Esophagus muscularis mucosa (tissue), 4 donors: Measurements from ENCODE around the gene PHYKPL.

Experiments
- EP300 ChIP-seq: sonication (generic); formaldehyde crosslinking; IDR thresholded peaks from one replicate; pipeline ENCODE4 v1.6.1; 2017; ENCODE audit warnings: antibody characterized with exemption
- POLR2A ChIP-seq: fragments of 450-650 bp; IDR thresholded peaks from one replicate; pipeline ENCODE4 v1.6.1; 2017; ENCODE audit warnings: antibody characterized with exemption, moderate library complexity, mild to moderate bottlenecking, low read depth
- POLR2AphosphoS5 ChIP-seq, 2 donors: sonication (generic); formaldehyde crosslinking; IDR thresholded peaks; one replicate each; pipeline ENCODE4 v1.6.1; 2017; ENCODE audit warnings: antibody characterized with exemption in 2 of 2
- TF ChIP-seq, protein P1 (sequence below), 3 experiments: fragments of 200-600 bp in 2 of 3; fragments of 450-650 bp in 1 of 3; sonication (generic) in 2 of 3; IDR thresholded peaks; one replicate each; pipeline ENCODE4 v1.5.1; 2017 to 2019; ENCODE audit warnings: antibody characterized with exemption in 3 of 3, mild to moderate bottlenecking in 2 of 3, moderate library complexity in 1 of 3

- TF ChIP-seq, protein P1, sequence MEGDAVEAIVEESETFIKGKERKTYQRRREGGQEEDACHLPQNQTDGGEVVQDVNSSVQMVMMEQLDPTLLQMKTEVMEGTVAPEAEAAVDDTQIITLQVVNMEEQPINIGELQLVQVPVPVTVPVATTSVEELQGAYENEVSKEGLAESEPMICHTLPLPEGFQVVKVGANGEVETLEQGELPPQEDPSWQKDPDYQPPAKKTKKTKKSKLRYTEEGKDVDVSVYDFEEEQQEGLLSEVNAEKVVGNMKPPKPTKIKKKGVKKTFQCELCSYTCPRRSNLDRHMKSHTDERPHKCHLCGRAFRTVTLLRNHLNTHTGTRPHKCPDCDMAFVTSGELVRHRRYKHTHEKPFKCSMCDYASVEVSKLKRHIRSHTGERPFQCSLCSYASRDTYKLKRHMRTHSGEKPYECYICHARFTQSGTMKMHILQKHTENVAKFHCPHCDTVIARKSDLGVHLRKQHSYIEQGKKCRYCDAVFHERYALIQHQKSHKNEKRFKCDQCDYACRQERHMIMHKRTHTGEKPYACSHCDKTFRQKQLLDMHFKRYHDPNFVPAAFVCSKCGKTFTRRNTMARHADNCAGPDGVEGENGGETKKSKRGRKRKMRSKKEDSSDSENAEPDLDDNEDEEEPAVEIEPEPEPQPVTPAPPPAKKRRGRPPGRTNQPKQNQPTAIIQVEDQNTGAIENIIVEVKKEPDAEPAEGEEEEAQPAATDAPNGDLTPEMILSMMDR (IDR thresholded peaks at IDR 0.05): peak; percentile 98 to 100 (median 98)
- no peak for TF ChIP-seq POLR2A
- peak in 1 of 2 donors; percentile 53 for TF ChIP-seq POLR2AphosphoS5 (IDR thresholded peaks at IDR 0.05)
- no peak for TF ChIP-seq EP300
Observed at GRCh38 chr5:178163772-178164735, 68.5 kb downstream of the PHYKPL start.
